ENCODE data around the gene PRKCB. TPM values are rescaled to one million over a fixed set of nuclear protein-coding genes. Genes with fewer than 3 reads are reported as not detected.

Gene PRKCB
- total and polyA plus RNA-seq, 2 of the 8 experiments (the other 6 are each of a cell fraction or from before 2014, with no cell fraction given) = 7.1 to 12.1 TPM

DNA sequence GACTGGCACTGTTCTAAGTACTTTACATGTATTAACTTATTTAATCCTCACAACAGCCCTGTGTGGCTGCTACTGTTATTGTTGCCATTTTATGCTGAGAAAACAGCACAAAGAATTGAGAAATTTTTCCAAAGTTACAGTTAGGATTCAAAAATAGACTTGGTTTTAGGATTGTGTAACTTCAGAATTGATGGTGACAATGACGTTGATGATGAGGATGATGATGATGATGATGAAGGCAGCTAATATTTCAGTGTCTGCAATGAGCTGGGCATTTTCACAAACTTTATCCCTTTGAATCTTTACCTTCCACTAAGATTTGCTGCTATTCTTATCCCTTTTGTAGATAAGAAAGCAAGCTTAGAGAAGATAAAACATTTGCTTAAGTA is 22.1 kb downstream of the PRKCB start (continued):
- TF ChIP-seq KDM4A (IDR thresholded peaks at IDR 0.05; ENCODE audit: low read depth, low read length, severe bottlenecking) = no peak
- no peak for TF ChIP-seq SAP30 (IDR thresholded peaks at IDR 0.05; ENCODE audit: insufficient read depth, insufficient replicate concordance, low read length)
